ENCODE results near the gene ELF4.

ELF4 gene

GRCh38 chrX:130024127-130024526 is 86.2 kb downstream of the ELF4 start:
- H3K36me3 ChIP-seq (ENCODE audit: control insufficient read depth in 2 of 2, insufficient read depth in 2 of 2, low read length in 2 of 2) = peaks cover 8 to 23% of the 10 kb centered on the region in 2 donors
- no peak overlapping the region for H3K9ac ChIP-seq (ENCODE audit: low read depth in 1 of 2, low read length in 2 of 2)
- no peak overlapping the region for H3K27ac ChIP-seq (ENCODE audit: low read depth in 2 of 2, low read length in 2 of 2)
- H3K27me3 ChIP-seq (ENCODE audit: control insufficient read depth in 2 of 2, insufficient read depth in 2 of 2, low read length in 2 of 2) = peaks cover 0 to 3% of the 10 kb centered on the region in 2 donors
- H3K9me3 ChIP-seq (ENCODE audit: control insufficient read depth in 2 of 2, low read length in 2 of 2) = no peaks in the 10 kb centered on the region
- peaks cover 0 to 4% of the 10 kb centered on the region in 2 donors for H3K4me1 ChIP-seq (ENCODE audit: control insufficient read depth in 2 of 2, insufficient read depth in 2 of 2, low read length in 2 of 2)
- no peak overlapping the region for H3K4me3 ChIP-seq (ENCODE audit: low read length in 2 of 2)

DNA sequence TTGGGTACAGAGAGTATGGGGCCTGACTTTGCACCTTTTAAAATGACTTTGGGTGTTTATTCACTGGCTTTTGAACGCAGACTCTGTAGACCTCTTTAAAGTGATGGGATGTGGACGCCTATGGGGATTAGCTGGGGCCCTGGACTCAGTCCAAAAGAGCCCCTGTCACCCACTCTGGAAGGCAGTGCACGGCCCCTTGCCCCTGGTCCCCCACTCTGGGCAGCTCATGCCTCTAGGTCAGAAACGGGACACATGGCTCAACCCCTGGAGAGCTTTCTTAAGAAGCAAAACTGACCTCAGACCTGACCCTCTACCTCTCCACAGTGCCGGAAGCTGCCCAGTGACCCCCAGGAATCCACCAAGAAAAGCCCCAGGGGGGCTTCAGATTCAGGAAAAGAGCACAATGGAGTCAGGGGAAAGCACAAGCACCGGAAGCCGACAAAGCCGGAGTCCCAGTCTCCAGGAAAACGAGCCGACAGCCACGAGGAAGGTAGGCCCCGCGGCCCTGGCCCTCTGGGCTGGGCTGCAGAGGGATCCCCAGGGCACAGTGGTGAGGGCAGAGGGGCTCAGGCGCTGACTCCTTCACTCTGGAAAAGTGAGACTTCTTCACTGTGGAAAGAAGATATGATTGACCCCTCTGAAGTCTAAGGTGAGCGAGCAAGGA is 89.5 kb downstream of the ELF4 start:
- H3K27me3 ChIP-seq (ENCODE audit: control insufficient read depth in 2 of 2, insufficient read depth in 2 of 2, low read length in 2 of 2) = peaks cover 0 to 3% of the 10 kb centered on the region in 2 donors
- H3K36me3 ChIP-seq (ENCODE audit: control insufficient read depth in 2 of 2, insufficient read depth in 2 of 2, low read length in 2 of 2) = peaks cover 7 to 23% of the 10 kb centered on the region in 2 donors
- H3K4me3 ChIP-seq (ENCODE audit: low read length in 2 of 2) = no peak overlapping the region
- no peak overlapping the region for H3K9ac ChIP-seq (ENCODE audit: low read depth in 1 of 2, low read length in 2 of 2)
- peaks cover 0 to 4% of the 10 kb centered on the region in 2 donors for H3K4me1 ChIP-seq (ENCODE audit: control insufficient read depth in 2 of 2, insufficient read depth in 2 of 2, low read length in 2 of 2)
- H3K27ac ChIP-seq (ENCODE audit: low read depth in 2 of 2, low read length in 2 of 2) = no peak overlapping the region
- H3K9me3 ChIP-seq (ENCODE audit: control insufficient read depth in 2 of 2, low read length in 2 of 2) = no peaks in the 10 kb centered on the region

DNA sequence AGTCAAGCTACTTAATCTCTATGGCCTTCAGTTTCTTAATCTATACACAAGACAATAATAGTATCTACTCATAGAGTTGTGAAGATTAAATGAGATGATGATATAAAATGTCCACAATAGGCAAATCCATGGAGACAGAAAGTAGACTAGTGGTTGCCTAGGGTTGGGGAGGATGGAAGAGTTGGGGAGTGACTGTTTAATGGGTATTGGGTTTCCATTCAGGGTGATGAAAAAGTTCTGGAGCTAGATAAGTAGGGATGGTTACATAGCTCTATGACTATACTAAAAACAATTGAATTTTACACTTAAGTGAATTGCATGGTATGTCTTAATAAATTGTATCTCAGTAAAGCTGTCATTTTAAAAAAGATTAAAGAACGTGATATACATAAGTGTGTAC is 92.2 kb downstream of the ELF4 start:
- peaks cover 3 to 21% of the 10 kb centered on the region in 2 donors for H3K36me3 ChIP-seq (ENCODE audit: control insufficient read depth in 2 of 2, insufficient read depth in 2 of 2, low read length in 2 of 2)
- H3K27ac ChIP-seq (ENCODE audit: low read depth in 2 of 2, low read length in 2 of 2) = no peak overlapping the region

DNA sequence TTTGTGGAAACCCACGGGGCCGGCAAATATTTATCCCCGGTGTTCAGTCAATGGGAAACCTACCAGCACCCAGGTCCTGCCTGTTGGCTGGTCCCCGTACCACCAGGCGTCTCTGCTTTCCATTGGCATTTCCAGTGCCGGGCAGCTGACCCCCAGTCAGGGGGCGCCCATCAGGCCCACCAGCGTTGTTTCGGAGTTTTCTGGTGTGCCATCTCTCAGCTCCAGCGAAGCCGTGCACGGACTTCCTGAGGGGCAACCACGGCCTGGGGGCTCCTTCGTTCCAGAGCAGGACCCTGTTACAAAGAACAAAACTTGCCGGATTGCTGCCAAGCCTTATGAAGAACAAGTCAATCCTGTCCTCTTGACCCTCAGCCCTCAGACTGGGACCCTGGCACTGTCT is 95.1 kb downstream of the ELF4 start:
- no peak overlapping the region for H3K27ac ChIP-seq (ENCODE audit: low read depth in 2 of 2, low read length in 2 of 2)
- H3K9me3 ChIP-seq (ENCODE audit: control insufficient read depth in 2 of 2, low read length in 2 of 2) = no peaks in the 10 kb centered on the region
- no peak overlapping the region for H3K4me3 ChIP-seq (ENCODE audit: low read length in 2 of 2)
- no peak overlapping the region for H3K9ac ChIP-seq (ENCODE audit: low read depth in 1 of 2, low read length in 2 of 2)
- no peaks in the 10 kb centered on the region for H3K4me1 ChIP-seq (ENCODE audit: control insufficient read depth in 2 of 2, insufficient read depth in 2 of 2, low read length in 2 of 2)
- H3K36me3 ChIP-seq (ENCODE audit: control insufficient read depth in 2 of 2, insufficient read depth in 2 of 2, low read length in 2 of 2) = peaks cover 3 to 19% of the 10 kb centered on the region in 2 donors
- no peaks in the 10 kb centered on the region for H3K27me3 ChIP-seq (ENCODE audit: control insufficient read depth in 2 of 2, insufficient read depth in 2 of 2, low read length in 2 of 2)

More for the DNA sequence above, 92.2 kb downstream of the ELF4 start:
- Histone ChIP-seq H3K4me3 (ENCODE audit: low read length in 2 of 2) (no peak overlapping the region), H3K9me3 (ENCODE audit: control insufficient read depth in 2 of 2, low read length in 2 of 2) (no peaks in the 10 kb centered on the region), H3K9ac (ENCODE audit: low read depth in 1 of 2, low read length in 2 of 2) (no peak overlapping the region), H3K4me1 (ENCODE audit: control insufficient read depth in 2 of 2, insufficient read depth in 2 of 2, low read length in 2 of 2) (no peaks in the 10 kb centered on the region), H3K27me3 (ENCODE audit: control insufficient read depth in 2 of 2, insufficient read depth in 2 of 2, low read length in 2 of 2) (peaks cover 0 to 3% of the 10 kb centered on the region in 2 donors)
